H1 (cell line): Measurements from ENCODE around the gene STAMBP. TPM values are rescaled to one million over a fixed set of nuclear protein-coding genes. Genes with fewer than 3 reads are reported as not detected.

Experiments
- CHD7 ChIP-seq: fragments of 300-600 bp; sonication (generic); IDR thresholded peaks from 2 replicates; pipeline ENCODE4 v1.7.1; 2012; ENCODE audit warnings: low read length, moderate library complexity, mild to moderate bottlenecking, inconsistent platforms; ENCODE audit not compliant: insufficient replicate concordance
- polyA plus RNA-seq, 7 experiments: library from polyadenylated mRNA; depleted of rRNA in 3 of 7; stranded (reverse) in 5 of 7; unstranded in 2 of 7; fragments of >200 nt in 5 of 7; fragments of 200-250 nt in 2 of 7; gene quantifications; 1 replicate in 5 of 7; 2 replicates in 1 of 7; 4 replicates in 1 of 7; pipeline versions ENCODE4 v1.2.1 to v1.2.3, GENCODE V29; 2011 to 2013; ENCODE audit warnings: missing spikeins in 2 of 7, mixed read lengths in 2 of 7
- total RNA-seq: library from RNA; stranded (reverse); fragmentation: NEBNext Ultra II Directional; extraction: Animal tissue kit (Norgen Biotek cat#: 25700); gene quantifications from 2 replicates; pipeline ENCODE4 v1.2.1, GENCODE V29; 2021

STAMBP gene
- total and polyA plus RNA-seq, 2 of the 8 experiments (the other 6 are each of a cell fraction or from before 2014, with no cell fraction given): 35.8 to 49.7 TPM

DNA sequence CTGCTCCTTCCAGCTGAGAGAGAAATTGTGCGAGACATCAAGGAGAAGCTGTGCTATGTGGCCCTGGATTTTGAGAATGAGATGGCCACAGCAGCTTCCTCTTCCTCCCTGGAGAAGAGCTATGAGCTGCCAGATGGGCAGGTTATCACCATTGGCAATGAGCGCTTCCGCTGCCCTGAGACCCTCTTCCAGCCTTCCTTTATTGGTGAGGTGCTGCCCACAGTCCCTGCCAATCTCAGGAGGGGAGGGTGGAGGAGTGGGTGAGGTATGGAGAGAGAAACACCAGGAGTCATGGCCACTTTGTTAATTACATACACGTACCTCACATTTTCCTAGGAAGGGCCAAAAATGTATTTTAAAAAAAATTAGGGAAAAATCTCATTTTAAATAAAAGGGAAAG is 85.9 kb downstream of the STAMBP start (continued):
- no peak for TF ChIP-seq CHD7
- TF ChIP-seq, all 59 proteins: peak for 0
